Smooth muscle cell (in vitro differentiated cells): ENCODE data around the gene SPNS3. TPM values are rescaled to one million over a fixed set of nuclear protein-coding genes. Genes with fewer than 3 reads are reported as not detected.

ENCODE experiments used
- DNase-seq: peaks from one replicate; lab custom pipeline; 2025; ENCODE audit not compliant: unreplicated experiment; lab: John Stamatoyannopoulos, UW
- H2AFZ ChIP-seq: fragments of 200-600 bp; sonication (generic); 2 replicates; pipeline ENCODE4 v1.6.0; 2016; ENCODE audit warnings: antibody characterized with exemption, low read depth, mild to moderate bottlenecking
- H3F3A ChIP-seq: fragments of 200-600 bp; sonication (generic); 2 replicates; pipeline ENCODE4 v1.6.0; 2017; ENCODE audit warnings: antibody characterized with exemption, low read depth
- H3K27ac ChIP-seq: fragments of 200-600 bp; sonication (generic); 2 replicates; pipeline ENCODE4 v1.5.1; 2016; ENCODE audit warnings: low read depth, mild to moderate bottlenecking
- H3K27me3 ChIP-seq: fragments of 200-600 bp; sonication (generic); 2 replicates; pipeline ENCODE4 v1.6.1; 2016; ENCODE audit warnings: low read depth, mild to moderate bottlenecking
- H3K36me3 ChIP-seq: fragments of 200-600 bp; sonication (generic); 2 replicates; pipeline ENCODE4 v1.5.1; 2016; ENCODE audit warnings: low read depth
- H3K4me1 ChIP-seq: fragments of 200-600 bp; sonication (generic); 2 replicates; pipeline ENCODE4 v1.5.1; 2016; ENCODE audit warnings: low read depth
- H3K4me2 ChIP-seq: fragments of 200-600 bp; sonication (generic); 2 replicates; pipeline ENCODE4 v1.6.0; 2016; ENCODE audit warnings: mild to moderate bottlenecking
- H3K4me3 ChIP-seq: fragments of 200-600 bp; sonication (generic); 2 replicates; pipeline ENCODE4 v1.5.1; 2016; ENCODE audit warnings: mild to moderate bottlenecking
- H3K79me2 ChIP-seq: fragments of 200-600 bp; sonication (generic); 2 replicates; pipeline ENCODE4 v1.6.0; 2016; ENCODE audit warnings: low read depth, mild to moderate bottlenecking
- H3K9ac ChIP-seq: fragments of 200-600 bp; sonication (generic); 2 replicates; pipeline ENCODE4 v1.6.0; 2016; ENCODE audit warnings: low read depth
- H3K9me3 ChIP-seq: fragments of 200-600 bp; sonication (generic); replicated peaks from 2 replicates; pipeline ENCODE4 v1.5.1; 2016; ENCODE audit warnings: low read depth
- H4K20me1 ChIP-seq: fragments of 200-600 bp; sonication (generic); 2 replicates; pipeline ENCODE4 v1.6.0; 2016; ENCODE audit warnings: low read depth
- CTCF ChIP-seq: fragments of 200-600 bp; sonication (generic); IDR thresholded peaks from 2 replicates; pipeline ENCODE4 v1.5.1; 2017; ENCODE audit warnings: borderline replicate concordance, mild to moderate bottlenecking, antibody characterized with exemption; ENCODE audit not compliant: insufficient read depth, poor library complexity, severe bottlenecking
- WGBS: methylation state at CpG from one replicate; pipeline ENCODE4 v1.1.7; 2016; ENCODE audit warnings: low lambda C conversion rate; 5-methylcytosine and 5-hydroxymethylcytosine counted together
- polyA plus RNA-seq: library from polyadenylated mRNA; unstranded; fragments of >200 nt; fragmentation: Nextera tagmentation; extraction: Ambion mirVana; gene quantifications from 2 replicates; pipeline ENCODE4 v1.2.1, GENCODE V29; 2016
- total RNA-seq: library from RNA; depleted of rRNA; stranded (reverse); fragments of >200 nt; gene quantifications from 2 replicates; pipeline ENCODE4 v1.2.3, GENCODE V29; 2014

The SPNS3 gene
- total and polyA plus RNA-seq, 2 experiments from 2014 or later: not detected

GRCh38 chr17:4531988-4532736 lies 98.4 kb downstream of the SPNS3 start:
- Histone ChIP-seq H3K4me2 (no peak overlapping the region), H2AFZ (no peak overlapping the region), H3K9ac (no peak overlapping the region), H3K36me3 (no peaks in the 10 kb centered on the region), H3K79me2 (no peaks in the 10 kb centered on the region), H3K27me3 (no peaks in the 10 kb centered on the region), H3K27ac (no peak overlapping the region), H4K20me1 (no peaks in the 10 kb centered on the region), H3K9me3 (no peaks in the 10 kb centered on the region), H3K4me3 (no peak overlapping the region), H3K4me1 (peaks cover 4% of the 10 kb centered on the region), H3F3A (no peaks in the 10 kb centered on the region)
- TF ChIP-seq CTCF: no peak
- no peak for DNase-seq
- WGBS: 97% methylated on average over 16 of the region's 17 CpGs

GRCh38 chr17:4532860-4533522 lies 99.3 kb downstream of the SPNS3 start:
- Histone ChIP-seq H3K4me1 (peaks cover 4% of the 10 kb centered on the region), H3K27me3 (no peaks in the 10 kb centered on the region), H3K27ac (no peak overlapping the region), H3K9ac (no peak overlapping the region), H3K4me2 (no peak overlapping the region), H3K4me3 (no peak overlapping the region), H4K20me1 (peaks cover 3% of the 10 kb centered on the region), H3K36me3 (no peaks in the 10 kb centered on the region), H3K9me3 (no peaks in the 10 kb centered on the region), H3K79me2 (no peaks in the 10 kb centered on the region), H2AFZ (no peak overlapping the region), H3F3A (no peaks in the 10 kb centered on the region)
- 96% methylated on average over 32 of the region's 33 CpGs for WGBS
- TF ChIP-seq CTCF: no peak
- DNase-seq: no peak

- no peak for DNase-seq
- WGBS: 85% methylated on average over 20 of the region's 23 CpGs
- H3K4me3 ChIP-seq: no peak overlapping the region
Measured at GRCh38 chr17:4533523-4534504, 100.1 kb downstream of the SPNS3 start.

More at GRCh38 chr17:4533523-4534504, 100.1 kb downstream of the SPNS3 start:
- peaks cover 3% of the 10 kb centered on the region for H4K20me1 ChIP-seq
- no peaks in the 10 kb centered on the region for H3F3A ChIP-seq
- TF ChIP-seq CTCF: no peak
- no peak overlapping the region for H3K27ac ChIP-seq
- H3K36me3 ChIP-seq: no peaks in the 10 kb centered on the region
- no peaks in the 10 kb centered on the region for H3K9me3 ChIP-seq
- no peak overlapping the region for H3K9ac ChIP-seq
- no peaks in the 10 kb centered on the region for H3K27me3 ChIP-seq
- H3K4me2 ChIP-seq: no peak overlapping the region
- peaks cover 4% of the 10 kb centered on the region for H3K4me1 ChIP-seq
- H2AFZ ChIP-seq: no peak overlapping the region
- no peaks in the 10 kb centered on the region for H3K79me2 ChIP-seq
